ENCODE data around the gene RNFT2. TPM values are rescaled to one million over a fixed set of nuclear protein-coding genes. Genes with fewer than 3 reads are reported as not detected.

RNFT2 gene
- polyA plus RNA-seq, 2 donors: 0.09 to 0.28 TPM

DNA sequence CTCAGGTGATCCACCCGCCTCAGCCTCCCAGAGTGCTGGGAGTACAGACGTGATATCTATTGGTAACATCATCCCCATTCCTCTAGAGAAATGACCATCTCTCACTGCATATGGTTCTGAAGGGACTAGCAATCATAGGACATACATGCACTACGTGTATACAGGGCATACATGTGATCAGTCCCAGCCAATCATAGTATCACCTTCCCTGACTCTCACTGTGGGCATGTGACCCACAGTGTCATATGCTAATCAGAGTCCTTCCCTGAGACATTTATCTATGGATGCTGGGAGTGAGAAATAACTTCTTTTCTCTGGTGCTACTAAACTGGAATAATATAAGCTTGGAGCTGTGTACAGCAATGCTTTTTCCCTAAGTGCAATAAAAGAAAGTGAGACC, 160.6 kb downstream of the RNFT2 start:
- Histone ChIP-seq H3K4me3 (ENCODE audit: low read depth in 1 of 2, low read length in 2 of 2) (no peak overlapping the region), H3K27ac (ENCODE audit: low read depth in 2 of 2, low read length in 1 of 2) (no peak overlapping the region), H3K4me1 (ENCODE audit: control insufficient read depth in 2 of 2, insufficient read depth in 2 of 2, low read length in 1 of 2) (no peaks in the 10 kb centered on the region), H3K9me3 (ENCODE audit: control insufficient read depth in 2 of 2, insufficient read depth in 1 of 2, low read depth in 1 of 2, low read length in 1 of 2) (peaks cover 0 to 3% of the 10 kb centered on the region in 2 donors), H3K27me3 (ENCODE audit: control insufficient read depth in 1 of 2, insufficient read depth in 2 of 2, low read length in 2 of 2) (no peaks in the 10 kb centered on the region), H3K36me3 (ENCODE audit: control insufficient read depth in 2 of 2, insufficient read depth in 2 of 2, low read length in 1 of 2) (no peaks in the 10 kb centered on the region)
- 60 to 63% methylated on average over 3 of the region's 3 CpGs for WGBS, 2 donors

DNA sequence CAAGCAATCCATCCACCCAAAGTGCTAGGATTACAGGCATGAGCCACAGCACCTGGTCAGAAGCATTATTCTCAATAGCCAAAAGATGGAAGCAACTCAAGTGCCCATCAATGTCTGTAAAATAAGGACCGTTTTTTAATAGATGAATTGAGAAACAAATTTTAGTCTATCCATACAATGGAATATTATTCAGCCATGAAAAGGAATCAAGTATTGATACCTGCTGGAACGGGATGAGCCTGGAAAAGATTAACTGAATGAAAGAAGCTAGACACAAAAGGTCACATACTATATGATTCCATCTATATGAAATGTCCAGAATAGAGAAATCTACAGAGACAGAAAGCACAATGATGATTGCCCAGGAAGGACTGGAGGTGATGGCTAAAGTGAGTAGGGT, 163.5 kb downstream of the RNFT2 start:
- H3K27me3 ChIP-seq (ENCODE audit: control insufficient read depth in 1 of 2, insufficient read depth in 2 of 2, low read length in 2 of 2): no peaks in the 10 kb centered on the region
- no peak overlapping the region for H3K4me3 ChIP-seq (ENCODE audit: low read depth in 1 of 2, low read length in 2 of 2)
- no peaks in the 10 kb centered on the region for H3K4me1 ChIP-seq (ENCODE audit: control insufficient read depth in 2 of 2, insufficient read depth in 2 of 2, low read length in 1 of 2)
- no peaks in the 10 kb centered on the region for H3K36me3 ChIP-seq (ENCODE audit: control insufficient read depth in 2 of 2, insufficient read depth in 2 of 2, low read length in 1 of 2)
- 78 to 81% methylated on average over 2 of the region's 2 CpGs for WGBS, 2 donors
- peaks cover 0 to 3% of the 10 kb centered on the region in 2 donors for H3K9me3 ChIP-seq (ENCODE audit: control insufficient read depth in 2 of 2, insufficient read depth in 1 of 2, low read depth in 1 of 2, low read length in 1 of 2)
- no peak overlapping the region for H3K27ac ChIP-seq (ENCODE audit: low read depth in 2 of 2, low read length in 1 of 2)

Other genes starting within 250 kb of the RNFT2 start
- 1 to 10 TPM; 1.0 to 1.9 TPM for gene MAP1LC3B2, start 178.9 kb upstream of the RNFT2 start, polyA plus RNA-seq
- gene SPRING1, start 246 bp upstream of the RNFT2 start, polyA plus RNA-seq: 10 to 100 TPM in 1 of 2 donors, 1 to 10 TPM in 1; 7.8 to 10.1 TPM
- gene HRK, start 143.1 kb downstream of the RNFT2 start, polyA plus RNA-seq: under 1 TPM; 0.18 to 0.20 TPM
- gene FBXW8, start 172.6 kb downstream of the RNFT2 start, polyA plus RNA-seq: 1 to 10 TPM; 2.7 to 3.7 TPM